ENCODE measurements around the gene ARSG. TPM values are rescaled to one million over a fixed set of nuclear protein-coding genes. Genes with fewer than 3 reads are reported as not detected.

ARSG gene
- polyA plus RNA-seq, 1 donor: 3.5 TPM

GRCh38 chr17:68431045-68431608 lies 139.8 kb downstream of the ARSG start:
- DNase-seq: no peak

GRCh38 chr17:68431661-68432071 lies 140.4 kb downstream of the ARSG start:
- no peak for DNase-seq

- DNase-seq: no peak
These were observed 141.0 kb downstream of the ARSG start for GRCh38 chr17:68432086-68432864.

GRCh38 chr17:68433211-68433610 lies 141.9 kb downstream of the ARSG start:
- DNase-seq: no peak

GRCh38 chr17:68433911-68434508 lies 142.7 kb downstream of the ARSG start:
- no peak for DNase-seq

GRCh38 chr17:68435361-68435760 lies 144.1 kb downstream of the ARSG start:
- DNase-seq: no peak

- DNase-seq: peak; percentile 73
These were observed 144.9 kb downstream of the ARSG start for GRCh38 chr17:68435876-68436842.

- no peak for DNase-seq
These were observed 146.9 kb downstream of the ARSG start for GRCh38 chr17:68437979-68438822.

- DNase-seq: no peak
These were observed 148.5 kb downstream of the ARSG start for GRCh38 chr17:68439656-68440290.

- DNase-seq: no peak
These were observed 149.2 kb downstream of the ARSG start for GRCh38 chr17:68440526-68440925.

- DNase-seq: no peak
These were observed 149.9 kb downstream of the ARSG start for GRCh38 chr17:68441070-68441770.

- DNase-seq: no peak
These were observed 152.7 kb downstream of the ARSG start for GRCh38 chr17:68443972-68444464.

- DNase-seq: no peak
These were observed 154.4 kb downstream of the ARSG start for GRCh38 chr17:68445671-68446070.

GRCh38 chr17:68446626-68447041 lies 155.3 kb downstream of the ARSG start:
- DNase-seq: no peak

- no peak for DNase-seq
These were observed 157.9 kb downstream of the ARSG start for GRCh38 chr17:68449021-68449739.

GRCh38 chr17:68450391-68450790 lies 159.1 kb downstream of the ARSG start:
- DNase-seq: no peak

- no peak for DNase-seq
These were observed 159.5 kb downstream of the ARSG start for GRCh38 chr17:68450801-68451200.

- no peak for DNase-seq
These were observed 160.5 kb downstream of the ARSG start for GRCh38 chr17:68451670-68452354.

- DNase-seq: no peak
These were observed 161.5 kb downstream of the ARSG start for GRCh38 chr17:68452724-68453290.

Measured in hindlimb muscle (tissue), 1 donor.